Measurements from ENCODE around the gene PCSK6.
"Not testable (repeated sequence)": the region's sequence is repeated elsewhere in the genome, so short reads cannot be mapped to it uniquely, and the experiment has no call there.

PCSK6 gene

DNA sequence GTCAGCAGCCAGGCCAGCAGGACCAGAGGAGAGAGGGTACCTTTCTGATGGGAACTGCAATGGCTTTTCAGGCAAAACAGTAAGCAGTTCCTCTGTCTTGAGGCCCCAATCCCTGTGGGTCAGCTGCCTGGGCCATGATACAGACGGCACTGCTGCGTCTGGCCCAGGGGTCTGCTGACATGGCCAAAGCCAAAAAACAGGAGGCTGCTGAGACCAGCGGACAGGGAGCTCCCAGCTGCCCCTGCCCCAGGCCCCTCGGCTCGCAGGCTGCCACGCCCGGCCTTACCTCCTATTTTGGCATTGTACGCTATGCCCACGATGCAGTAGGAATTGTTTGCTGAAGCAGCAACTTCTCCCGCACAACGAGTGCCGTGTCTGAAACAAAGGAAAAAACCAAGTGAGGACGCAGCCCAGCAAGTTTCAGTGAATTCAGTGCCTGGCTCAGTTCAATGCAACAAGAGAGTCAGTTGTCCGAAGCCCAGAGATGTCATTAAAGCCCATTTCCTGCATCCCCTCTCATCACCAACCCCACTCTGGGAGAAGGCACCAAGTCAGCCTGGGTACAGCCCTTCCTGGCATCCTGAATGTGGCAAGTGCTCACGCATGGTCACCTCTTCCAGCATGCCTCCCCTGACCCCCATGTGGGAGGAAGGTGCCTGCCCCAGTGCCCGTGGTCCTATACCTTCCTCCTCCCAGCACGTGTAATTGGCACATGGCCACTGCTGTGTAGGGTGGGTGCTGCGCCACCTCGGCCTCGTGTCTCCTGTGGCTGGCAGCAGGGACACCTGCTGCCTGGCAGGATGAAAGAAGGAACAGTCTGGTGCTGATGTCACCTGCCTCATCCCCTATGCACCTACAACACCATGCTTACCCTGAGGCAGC, 61.7 kb downstream of the PCSK6 start:
- DNase-seq: peak; percentile 19

DNA sequence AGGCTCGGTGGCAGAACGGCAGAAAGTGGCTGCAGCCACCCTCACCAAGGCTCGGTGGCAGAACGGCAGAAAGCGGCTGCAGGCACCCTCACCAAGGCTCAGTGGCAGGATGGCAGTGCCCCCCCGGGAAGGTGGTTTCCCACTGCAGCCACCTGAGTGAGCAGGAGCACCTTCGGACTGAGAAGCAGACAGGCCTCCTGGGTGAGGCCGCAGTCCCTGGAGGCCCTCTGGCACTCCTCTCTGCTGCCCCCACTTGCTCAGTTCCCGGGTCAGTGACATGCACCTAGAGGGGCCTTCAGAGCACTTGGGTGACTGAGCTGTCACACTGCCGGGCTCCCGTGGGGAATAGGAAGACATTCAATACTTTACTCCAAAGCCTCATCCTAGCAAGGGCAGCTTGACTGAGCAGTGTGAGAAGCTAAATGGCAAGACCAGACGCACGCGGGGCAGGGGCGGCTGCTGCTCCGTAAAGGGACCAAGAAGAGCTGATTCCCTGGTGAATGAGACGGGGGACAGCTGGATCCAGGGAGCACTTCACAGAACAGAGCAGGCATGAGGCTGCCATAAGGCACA, 62.7 kb downstream of the PCSK6 start:
- peak; percentile 19 for DNase-seq

DNA sequence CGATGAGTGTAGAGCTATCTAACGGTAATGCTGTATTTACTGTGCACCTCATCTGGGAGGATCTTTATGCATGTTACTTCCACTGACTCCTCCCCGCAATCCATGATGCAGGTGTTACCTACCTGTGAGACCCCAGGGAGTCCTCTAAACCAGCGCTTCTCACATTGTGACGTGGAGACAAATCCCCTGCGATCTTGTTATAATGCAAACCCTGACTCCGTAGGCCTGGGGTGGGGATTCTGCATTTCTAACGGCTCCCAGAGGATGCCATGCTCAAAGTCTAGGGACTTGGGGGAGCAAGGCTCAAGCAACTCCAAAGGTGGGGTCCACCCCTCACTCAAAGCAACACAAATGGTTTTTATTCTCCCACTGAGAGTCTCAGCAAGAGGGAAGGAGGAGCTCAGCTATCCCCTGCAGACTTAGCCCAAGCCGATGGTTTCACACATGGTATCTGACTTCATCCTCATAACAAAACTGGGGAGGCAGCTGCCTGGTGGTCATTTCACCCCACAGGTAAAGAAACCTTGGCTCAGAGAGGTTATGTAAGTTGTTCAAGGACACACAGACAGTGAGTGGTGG, 63.6 kb downstream of the PCSK6 start:
- no peak for DNase-seq

DNA sequence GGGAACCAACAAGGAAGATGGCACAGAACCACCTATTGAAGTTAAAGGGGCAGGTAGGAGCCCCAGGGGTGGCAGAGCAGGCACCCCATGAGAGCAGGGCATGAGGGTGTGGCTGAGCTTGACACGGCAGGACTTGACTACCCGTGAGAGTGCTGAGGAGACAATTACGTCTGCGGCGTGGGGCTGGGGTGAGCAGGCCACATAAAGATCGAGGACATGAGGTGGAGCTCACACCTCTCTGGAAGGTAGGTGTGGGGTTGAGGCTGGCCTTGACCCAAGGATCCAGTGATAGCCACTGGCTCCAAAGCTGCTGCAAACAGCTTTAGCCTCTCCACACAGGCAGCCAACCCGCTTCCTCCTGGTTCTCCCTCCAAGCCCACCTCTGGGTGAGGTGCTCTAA, 64.5 kb downstream of the PCSK6 start:
- no peak for DNase-seq

DNA sequence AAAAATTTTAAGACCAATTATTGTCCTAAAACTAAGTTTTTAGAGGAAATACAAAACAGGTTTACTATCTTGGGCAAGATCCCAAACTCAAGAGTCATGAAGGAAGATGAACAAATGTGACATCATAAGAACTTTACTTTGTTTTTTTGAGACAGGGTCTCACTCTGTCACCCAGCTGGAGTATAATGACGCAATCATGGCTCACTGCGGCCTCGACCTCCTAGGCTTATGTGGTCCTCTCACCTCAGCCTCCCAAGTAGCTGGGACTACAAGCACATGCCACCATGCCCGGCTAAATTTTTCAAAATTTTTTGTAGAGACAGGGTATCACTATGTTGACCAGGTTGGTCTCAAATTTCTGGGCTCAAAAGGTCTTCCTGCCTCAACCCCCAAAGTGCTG, 69.3 kb downstream of the PCSK6 start:
- DNase-seq: no peak

DNA sequence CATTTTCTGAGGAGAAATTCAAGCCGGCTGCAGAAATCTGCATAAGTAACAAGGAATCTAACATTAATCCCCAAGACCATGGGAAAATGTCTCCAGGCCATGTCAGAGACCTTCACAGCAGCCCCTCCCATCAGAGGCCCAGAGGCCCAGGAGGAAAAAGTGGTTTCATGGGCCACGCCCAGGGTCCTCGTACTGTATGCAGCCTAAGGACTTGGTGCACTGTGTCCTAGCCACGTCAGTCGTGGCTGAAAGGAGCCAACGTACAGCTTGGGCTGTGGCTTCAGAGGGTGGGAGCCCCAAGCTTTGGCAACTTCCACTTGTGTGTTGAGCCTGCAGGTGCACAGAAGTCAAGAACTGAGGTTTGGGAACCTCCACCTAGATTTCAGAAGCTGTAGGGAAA, 73.0 kb downstream of the PCSK6 start:
- not testable (repeated sequence) for DNase-seq

DNA sequence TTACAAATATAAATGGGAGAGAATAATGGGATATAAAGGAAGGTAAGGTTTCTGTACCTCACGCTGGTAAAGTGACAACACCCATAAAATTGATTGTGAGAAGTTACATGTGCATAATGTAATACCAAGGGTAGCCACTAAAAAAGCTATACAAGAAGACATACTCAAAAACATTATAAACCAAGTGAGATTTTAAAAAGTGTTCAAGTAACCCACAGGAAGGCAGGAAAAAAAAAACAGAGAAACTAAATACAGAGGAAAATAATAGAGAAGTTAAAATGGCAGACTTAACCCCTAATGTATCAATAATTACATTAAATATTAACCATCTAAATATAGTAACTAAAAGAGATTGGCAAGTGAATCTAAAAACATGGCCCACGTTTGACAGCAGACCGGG, 76.3 kb downstream of the PCSK6 start:
- DNase-seq: no peak

DNA sequence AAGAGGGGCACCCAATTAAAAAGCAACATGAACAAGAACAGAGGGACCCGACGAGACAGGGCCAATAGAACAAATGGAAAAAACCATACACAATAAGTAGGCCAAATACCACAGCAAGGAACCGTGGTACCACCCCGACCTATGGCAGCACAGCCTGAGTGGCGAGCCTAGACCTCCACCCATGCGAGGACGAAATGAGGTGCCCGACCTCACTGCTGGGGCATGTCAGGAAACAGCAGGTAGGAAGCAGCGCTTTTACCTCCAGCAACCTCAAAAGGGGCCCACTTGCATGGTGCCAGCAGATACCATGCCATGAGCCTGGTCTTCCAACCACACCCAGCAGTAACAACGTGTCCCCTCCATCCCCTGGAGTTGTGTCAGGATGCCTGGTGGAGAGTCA, 77.9 kb downstream of the PCSK6 start:
- DNase-seq: no peak

DNA sequence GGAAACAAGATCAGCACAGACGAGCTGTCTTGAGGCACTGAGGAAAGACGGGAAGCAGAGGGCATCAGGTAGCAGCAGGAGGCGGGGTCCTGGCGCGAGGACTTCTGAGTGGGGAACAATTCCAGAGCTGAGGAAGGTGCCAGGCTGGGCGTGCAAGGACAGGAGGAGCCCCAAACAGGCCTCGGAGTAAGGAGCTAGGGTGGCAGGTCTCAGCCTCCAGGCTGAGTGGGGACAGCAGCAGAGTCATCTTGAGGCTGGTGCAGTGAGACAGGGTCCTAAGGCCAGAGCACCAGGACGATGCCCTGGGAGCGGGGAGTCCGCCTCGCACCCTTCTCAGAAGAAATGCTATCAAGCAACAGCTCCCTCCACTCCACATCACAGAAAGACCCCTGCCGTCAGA, 78.4 kb downstream of the PCSK6 start:
- DNase-seq: no peak

DNA sequence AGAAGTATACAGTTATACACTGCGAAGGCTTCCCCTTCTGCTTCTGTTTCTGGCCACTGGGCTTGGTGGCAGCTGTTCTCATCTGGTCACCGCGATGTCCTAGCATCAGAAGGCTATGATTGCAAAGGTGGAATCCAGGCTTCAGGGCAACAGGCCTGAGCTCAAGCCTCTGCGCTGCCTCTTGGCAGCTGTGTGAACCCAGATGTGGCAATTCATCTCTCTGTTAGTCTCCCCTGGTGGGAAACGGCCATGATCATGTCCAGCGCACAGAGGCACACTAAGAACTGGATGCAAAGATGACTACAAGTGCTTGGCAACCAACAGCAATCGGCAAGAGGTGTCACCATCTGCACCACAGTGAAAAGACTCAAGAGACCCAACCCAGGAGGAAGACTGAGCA, 78.9 kb downstream of the PCSK6 start:
- no peak for DNase-seq

DNA sequence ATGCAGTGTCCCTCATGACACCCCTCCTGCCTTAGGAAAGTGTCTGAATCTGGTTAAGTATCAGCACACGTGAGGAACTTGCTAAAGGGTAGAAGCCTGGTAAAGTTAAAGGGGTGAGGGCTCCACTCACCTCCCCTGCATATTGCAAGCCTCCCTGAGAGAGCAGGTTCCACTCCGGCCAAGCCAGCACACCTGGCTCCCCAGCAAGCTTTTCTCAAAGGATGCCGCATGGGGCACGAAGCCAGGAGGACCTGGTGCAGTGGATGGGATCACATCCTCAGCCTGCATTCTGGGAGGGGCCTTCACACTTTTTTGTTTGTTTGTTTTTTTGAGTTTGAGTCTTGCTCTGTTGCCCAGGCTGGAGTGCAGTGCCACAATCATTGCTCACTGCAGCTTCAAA, 79.9 kb downstream of the PCSK6 start:
- DNase-seq: no peak

DNA sequence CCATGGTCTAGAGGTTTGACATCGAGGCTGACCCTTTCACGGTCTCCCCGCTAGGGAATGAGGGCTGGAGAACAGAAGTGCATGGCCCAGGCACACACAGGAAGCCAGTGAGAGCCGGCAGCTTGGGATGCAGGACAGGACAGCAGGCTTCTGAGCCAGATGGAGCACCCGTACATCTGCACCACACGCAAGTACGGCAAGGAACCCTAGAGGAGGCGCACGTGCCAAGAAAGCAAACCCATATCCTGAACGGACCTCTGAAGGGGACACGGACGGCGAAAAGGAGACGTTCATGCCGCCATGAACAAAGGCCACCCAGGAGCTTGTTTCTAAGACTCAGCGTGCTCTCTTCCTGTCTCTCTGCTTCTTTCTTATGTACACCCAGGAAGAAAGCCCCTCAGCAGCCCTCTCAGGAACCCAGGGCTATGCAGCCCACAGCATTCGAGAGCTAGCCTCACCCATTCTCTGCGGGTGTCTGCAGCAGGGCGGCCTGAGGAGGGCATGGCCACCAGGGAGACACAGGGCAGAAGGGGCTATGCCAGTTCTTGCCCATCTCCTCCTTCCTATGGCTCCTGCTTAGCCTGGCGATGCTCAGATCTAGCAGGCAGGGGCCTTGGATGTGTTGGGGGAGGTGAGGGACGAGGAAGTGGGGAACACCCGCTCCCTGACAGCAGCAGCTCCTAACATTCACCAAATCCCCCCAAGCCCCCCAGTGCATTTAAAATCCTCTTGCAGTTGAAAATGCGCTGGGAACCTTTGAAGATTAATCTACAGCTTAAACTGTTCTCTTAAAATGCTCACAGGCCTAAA, 81.3 kb downstream of the PCSK6 start:
- no peak for DNase-seq

DNA sequence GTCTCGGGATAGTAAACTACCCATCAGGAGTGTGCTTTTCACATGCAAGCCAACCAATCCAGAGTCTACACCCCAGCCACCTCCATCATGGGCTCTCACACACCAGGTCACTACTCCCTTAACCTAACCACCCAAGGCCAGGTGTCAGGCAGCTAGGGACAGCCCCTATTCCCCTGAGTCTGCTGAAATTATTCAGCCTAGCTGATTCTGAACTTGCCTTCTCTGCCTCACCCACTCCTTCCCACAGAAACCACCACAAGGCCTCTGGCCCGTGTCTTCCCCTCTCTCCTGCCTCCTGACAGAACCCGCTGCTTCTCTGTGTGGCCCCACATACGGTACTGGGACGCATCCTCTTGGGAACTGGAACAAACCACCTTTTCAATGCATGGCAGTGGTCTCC, 82.1 kb downstream of the PCSK6 start:
- no peak for DNase-seq

DNA sequence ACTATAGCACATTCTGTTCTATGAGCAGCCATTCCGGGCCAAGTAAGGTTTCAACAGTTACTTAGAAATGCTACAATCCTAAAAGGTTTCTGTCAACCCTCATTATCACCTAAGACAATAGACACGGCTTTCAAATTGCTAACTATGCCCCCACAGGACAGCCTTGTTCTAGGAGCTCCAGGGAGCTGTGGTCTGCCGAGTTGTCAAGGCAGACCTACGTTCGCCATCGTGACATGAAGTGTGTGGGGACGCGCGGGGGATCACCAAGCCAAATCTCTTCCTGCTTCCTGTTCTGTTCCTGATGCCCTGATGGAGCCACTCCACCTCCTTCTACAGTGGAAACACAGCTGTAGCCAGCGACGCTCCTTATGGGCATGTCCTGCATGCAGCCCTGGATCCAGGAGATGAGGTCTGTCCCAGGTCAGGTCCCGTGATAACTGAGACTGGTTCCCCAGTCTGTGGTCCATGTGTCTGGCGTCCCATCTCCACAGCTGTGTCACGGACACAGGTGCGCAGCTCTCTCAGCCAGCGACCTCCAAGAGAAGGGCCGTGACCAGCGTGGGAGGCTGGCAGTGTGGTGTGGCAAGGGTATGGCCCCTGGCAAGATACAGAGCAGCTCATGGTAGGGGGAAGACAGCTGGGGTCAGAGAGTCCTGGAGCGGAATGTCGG, 82.8 kb downstream of the PCSK6 start:
- peak; percentile 40 for DNase-seq

DNA sequence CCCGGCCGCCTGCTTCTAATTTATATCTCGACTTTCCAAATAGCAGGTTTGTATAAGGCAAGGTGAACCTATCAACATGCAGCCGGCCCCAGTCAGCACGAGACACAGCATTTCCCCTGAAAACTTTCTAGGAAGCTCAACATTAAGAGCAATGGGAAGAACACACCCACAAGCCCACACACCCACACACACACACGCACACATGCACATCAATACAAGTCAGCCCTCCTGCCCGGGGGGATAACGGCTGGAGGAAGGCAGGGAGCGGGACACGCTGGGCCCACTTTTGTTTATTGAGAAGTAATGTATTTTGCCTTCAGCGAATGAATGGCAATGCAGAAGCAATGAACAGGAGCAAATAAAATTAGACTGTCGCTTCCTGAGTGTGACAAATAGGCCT, 83.5 kb downstream of the PCSK6 start:
- peak; percentile 60 for DNase-seq

DNA sequence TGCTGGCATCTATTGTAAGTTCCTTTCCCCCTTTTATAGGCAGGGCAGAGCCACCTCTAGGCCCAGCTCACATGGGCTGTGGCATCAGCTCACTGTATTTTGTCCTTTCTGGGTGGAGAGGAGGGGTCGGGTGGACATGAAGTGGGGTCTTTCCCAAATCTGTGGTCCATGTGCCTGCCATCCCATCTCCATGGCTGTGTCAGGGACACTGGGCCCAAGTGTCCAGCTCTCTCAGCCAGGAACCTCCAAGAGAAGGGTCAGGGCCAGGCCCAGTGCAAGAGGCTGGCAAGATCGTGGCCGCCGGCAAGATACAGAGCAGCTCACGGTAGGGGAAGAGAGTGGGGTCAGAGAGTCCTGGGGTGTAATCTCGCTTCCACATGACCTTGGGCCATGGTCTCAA, 85.3 kb downstream of the PCSK6 start:
- DNase-seq: no peak

DNA sequence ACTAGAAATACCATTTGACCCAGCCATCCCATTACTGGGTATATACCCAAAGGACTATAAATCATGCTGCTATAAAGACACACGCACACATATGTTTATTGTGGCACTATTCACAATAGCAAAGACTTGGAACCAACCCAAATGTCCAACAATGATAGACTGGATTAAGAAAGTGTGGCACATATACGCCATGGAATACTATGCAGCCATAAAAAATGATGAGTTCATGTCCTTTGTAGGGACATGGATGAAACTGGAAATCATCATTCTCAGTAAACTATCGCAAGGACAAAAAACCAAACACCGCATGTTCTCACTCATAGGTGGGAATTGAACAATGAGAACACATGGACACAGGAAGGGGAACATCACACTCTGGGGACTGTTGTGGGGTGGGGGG, 86.6 kb downstream of the PCSK6 start:
- not testable (repeated sequence) for DNase-seq

DNA sequence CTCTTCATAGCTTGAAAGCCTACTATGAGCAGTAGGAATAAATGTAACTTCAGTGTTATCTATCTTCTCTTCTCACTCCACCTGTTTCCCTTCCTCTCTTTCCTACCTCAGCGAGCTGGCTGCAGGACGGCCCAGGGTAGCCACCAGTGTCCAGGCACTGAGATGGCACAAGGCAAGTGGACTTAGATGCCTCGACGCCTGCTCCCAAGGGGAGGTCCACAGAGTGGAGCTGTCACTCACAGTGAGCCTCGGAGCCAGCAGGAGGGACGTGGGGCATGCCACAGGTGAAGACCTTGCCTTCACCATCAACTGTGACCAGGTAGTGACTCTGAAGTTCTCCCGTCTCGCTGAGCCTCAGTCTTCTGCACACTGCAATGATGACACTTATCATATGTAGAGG, 88.2 kb downstream of the PCSK6 start:
- DNase-seq: no peak

DNA sequence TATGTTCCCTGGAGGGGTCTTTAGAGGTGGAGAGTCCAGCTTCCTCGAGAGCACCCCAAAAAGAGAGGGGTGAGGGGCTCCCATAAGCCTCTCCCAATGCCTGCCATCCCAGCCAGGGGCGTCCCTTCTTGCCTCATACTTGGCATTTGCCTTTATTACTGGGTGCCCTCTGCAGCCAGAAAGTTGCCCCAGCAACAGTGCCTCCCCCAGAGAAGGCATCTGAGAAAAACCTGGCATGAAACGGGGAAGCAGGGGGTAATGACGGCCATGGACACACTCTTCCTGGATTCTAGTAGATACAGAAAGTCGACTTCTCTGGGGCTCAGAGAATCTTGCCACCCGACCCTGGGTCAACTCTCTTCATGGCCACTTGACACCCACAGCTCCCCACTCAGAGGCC, 90.1 kb downstream of the PCSK6 start:
- no peak for DNase-seq

DNA sequence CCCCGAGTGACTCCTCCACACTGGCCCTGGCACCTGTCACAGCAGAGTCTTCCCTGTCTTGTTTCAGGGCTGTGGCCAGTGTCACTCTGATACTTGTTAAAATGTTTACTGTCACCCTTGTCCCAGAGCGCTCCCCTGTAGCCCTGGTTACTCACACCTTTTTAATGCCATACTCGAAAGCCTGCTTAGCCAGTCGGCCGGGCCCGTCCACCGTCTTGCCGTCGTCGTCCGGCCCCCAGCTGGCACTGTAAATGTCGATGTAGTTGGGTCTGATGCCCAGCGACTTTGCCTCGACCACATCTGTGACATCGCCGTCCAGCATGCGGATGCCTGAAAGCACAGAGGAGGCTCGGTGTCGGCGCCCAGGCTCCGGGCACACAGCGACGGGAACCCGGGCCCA, 91.3 kb downstream of the PCSK6 start:
- no peak for DNase-seq

DNA sequence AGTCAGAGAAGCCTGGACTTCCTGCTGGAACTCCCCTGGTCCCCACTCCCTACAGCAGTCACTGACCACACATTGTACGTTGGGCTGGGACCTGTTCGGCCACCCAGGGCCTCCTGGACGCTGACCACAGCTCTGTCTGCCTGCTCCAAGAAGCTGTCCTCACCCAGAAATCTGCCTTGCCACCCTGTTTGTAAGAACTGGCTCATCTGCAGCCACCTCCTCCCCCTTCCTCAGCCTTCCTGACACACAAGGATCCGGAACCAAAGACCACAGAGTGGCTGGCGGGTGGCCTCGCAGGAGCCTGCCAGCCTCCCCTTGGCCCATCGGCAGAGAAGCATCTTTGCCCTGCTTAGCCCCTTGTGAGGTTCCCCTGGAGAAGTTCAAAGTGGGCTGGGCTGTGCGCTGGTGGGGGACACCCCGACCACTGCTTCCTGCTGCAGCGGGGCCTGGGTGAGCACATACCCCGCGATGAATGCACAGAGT, 91.9 kb downstream of the PCSK6 start:
- no peak for DNase-seq

DNA sequence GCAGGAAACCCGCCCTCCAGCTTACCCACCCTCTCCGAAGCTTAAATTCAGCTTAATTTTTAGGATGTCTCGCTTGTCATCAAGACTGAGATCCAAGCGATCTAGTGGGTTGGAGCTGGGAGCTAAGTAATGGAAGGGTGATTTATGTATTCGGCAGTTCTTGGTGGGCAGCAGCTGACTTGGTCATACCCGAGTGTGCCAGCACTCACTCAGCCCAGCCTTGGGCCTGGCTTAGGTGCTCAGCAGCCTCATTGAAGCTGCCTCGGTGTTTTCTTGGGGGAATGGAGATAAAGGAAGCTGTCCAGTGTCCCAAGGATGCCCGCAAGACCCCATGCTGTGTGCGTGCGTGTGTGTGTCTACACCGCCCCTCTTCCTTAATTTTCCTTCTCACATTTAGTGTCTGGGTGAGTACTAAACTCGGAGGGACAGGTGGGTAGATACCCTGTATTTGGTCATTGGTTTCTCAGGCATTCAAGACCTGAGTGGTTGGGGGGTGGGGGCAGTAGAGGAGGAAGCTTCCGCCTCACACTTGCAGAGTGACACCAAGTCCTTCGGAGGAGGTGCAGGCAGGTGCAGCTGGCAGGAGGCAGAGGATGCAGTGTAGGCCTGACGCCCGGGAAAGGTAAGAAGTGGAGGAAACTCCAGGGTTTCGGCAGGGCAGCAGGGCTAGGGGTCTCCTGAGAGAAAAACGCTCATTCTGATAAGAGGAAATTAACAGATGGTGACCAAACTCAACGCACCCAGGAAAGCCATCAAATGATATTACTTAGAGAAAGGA, 92.8 kb downstream of the PCSK6 start:
- DNase-seq: no peak

Data from retina (tissue), 1 donor.